Measurements from ENCODE around the gene COL9A1. TPM values are rescaled to one million over a fixed set of nuclear protein-coding genes. Genes with fewer than 3 reads are reported as not detected.

The COL9A1 gene
- total and polyA plus RNA-seq, 2 of the 8 experiments (the other 6 are each of a cell fraction or from before 2014, with no cell fraction given) = 7.9 to 18.1 TPM

- Histone ChIP-seq H3K4ac (replicated peaks; ENCODE audit: insufficient read length, low read depth, low read length) (no peak overlapping the region), H3K79me1 (ENCODE audit: low read depth, low read length) (no peaks in the 10 kb centered on the region), H4K5ac (ENCODE audit: insufficient read length, low read depth, low read length) (no peak overlapping the region), H4K8ac (ENCODE audit: extremely low read depth, insufficient read depth, low read length) (no peak overlapping the region), H2BK5ac (ENCODE audit: low read depth, low read length) (no peak overlapping the region), H3K79me2 (ENCODE audit: control insufficient read depth in 1 of 2, insufficient read depth in 2 of 2, low read length in 2 of 2) (no peaks in the 10 kb centered on the region), H3K36me3 (ENCODE audit: control insufficient read depth in 2 of 4, insufficient read depth in 4 of 4, low read length in 3 of 4) (peaks cover 0 to 3% (median 0%) of the 10 kb centered on the region in 4 experiments; a peak in 1 of 8 replicates), H2AFZ (ENCODE audit: low read length) (no peak overlapping the region), H2BK20ac (ENCODE audit: low read length) (no peak overlapping the region), H4K91ac (replicated peaks; ENCODE audit: insufficient read length, low read length) (no peak overlapping the region), H3K23me2 (ENCODE audit: low read depth, low read length) (no peaks in the 10 kb centered on the region), H3K27ac (ENCODE audit: low read depth, low read length) (no peak overlapping the region), H3K23ac (ENCODE audit: insufficient read length) (no peak overlapping the region), H3K56ac (replicated peaks; ENCODE audit: insufficient read length, low read depth, low read length) (no peak overlapping the region), H3K9ac (replicated peaks in 1 of 4; ENCODE audit: extremely low read depth in 1 of 4, low read depth in 3 of 4, low read length in 3 of 4) (no peak overlapping the region), H3K4me1 (replicated peaks in 1 of 4; ENCODE audit: control insufficient read depth in 3 of 4, insufficient read depth in 4 of 4, low read length in 3 of 4) (no peaks in the 10 kb centered on the region), H2BK15ac (ENCODE audit: low read length) (no peak overlapping the region), H3K4me2 (ENCODE audit: insufficient read depth in 1 of 2, low read depth in 2 of 2, low read length in 2 of 2) (no peak overlapping the region), H3K4me3 (ENCODE audit: extremely low read depth in 1 of 4, insufficient read depth in 2 of 4, low read depth in 3 of 4, low read length in 4 of 4) (no peak overlapping the region), H3K9me3 (ENCODE audit: insufficient read depth in 2 of 2, low read depth in 1 of 2, low read length in 1 of 2) (no peaks in the 10 kb centered on the region), H3K27me3 (replicated peaks in 1 of 4; ENCODE audit: control insufficient read depth in 3 of 4, extremely low read depth in 1 of 4, insufficient read depth in 3 of 4, low read length in 3 of 4) (no peaks in the 10 kb centered on the region), H2BK120ac (replicated peaks; ENCODE audit: low read depth, low read length) (no peak overlapping the region), H2BK12ac (ENCODE audit: low read depth, low read length) (no peak overlapping the region), H4K20me1 (replicated peaks in 1 of 2; ENCODE audit: control insufficient read depth in 1 of 2, insufficient read depth in 2 of 2, low read length in 2 of 2) (no peaks in the 10 kb centered on the region), H3K18ac (ENCODE audit: extremely low read depth, low read length) (no peak overlapping the region), H3K14ac (ENCODE audit: insufficient read length) (no peak overlapping the region), H2AK5ac (ENCODE audit: low read depth, low read length) (no peak overlapping the region)
- WGBS, 2 experiments (ENCODE audit: extremely low coverage in 1 of 2, insufficient coverage in 1 of 2, insufficient read length in 1 of 2, insufficient replicate concordance in 2 of 2, low coverage in 1 of 2, low lambda C conversion rate in 2 of 2, missing lambda C conversion rate in 1 of 2) = 63% methylated on average over 2 of the region's 2 CpGs; no CpG with 5 or more reads in 1 of the 2 experiments
- ChIA-PET CTCF (ENCODE audit: partially characterized antibody) (no interaction called here), POLR2A (ENCODE audit: partially characterized antibody) (no interaction called here)
- DNase-seq (ENCODE audit: low read depth in 1 of 2, low spot score in 2 of 2) = no peak
- FAIRE-seq = no peak
- no peak for TF ChIP-seq RBBP5 (IDR thresholded peaks at IDR 0.05; ENCODE audit: borderline replicate concordance, low read depth, low read length)
- no peak for TF ChIP-seq POLR2A (IDR thresholded peaks at IDR 0.05; ENCODE audit: control extremely low read depth in 1 of 2, low read depth in 2 of 2, low read length in 2 of 2)
- no peak for TF ChIP-seq TBP (IDR thresholded peaks at IDR 0.05; ENCODE audit: low read depth, low read length)
- TF ChIP-seq NRF1 (IDR thresholded peaks at IDR 0.05; ENCODE audit: low read depth, low read length) = no peak
- TF ChIP-seq SP2 (IDR thresholded peaks at IDR 0.05; ENCODE audit: low read length) = no peak
- no peak for TF ChIP-seq RNF2 (IDR thresholded peaks at IDR 0.05; ENCODE audit: borderline replicate concordance, low read depth, low read length, missing control alignments, poor library complexity, severe bottlenecking)
- no peak for TF ChIP-seq YY1 (IDR thresholded peaks at IDR 0.05; ENCODE audit: low read depth, low read length)
- no peak for TF ChIP-seq CHD1 (IDR thresholded peaks at IDR 0.05; ENCODE audit: low read depth, low read length)
- no peak for TF ChIP-seq CBX5 (IDR thresholded peaks at IDR 0.05; ENCODE audit: low read depth, low read length)
- TF ChIP-seq ATF3 (IDR thresholded peaks at IDR 0.05; ENCODE audit: insufficient read depth, low read depth, low read length) = no peak
- no peak for TF ChIP-seq HDAC6 (IDR thresholded peaks at IDR 0.05; ENCODE audit: low read depth, low read length)
- TF ChIP-seq CTBP2 (IDR thresholded peaks at IDR 0.05; ENCODE audit: borderline replicate concordance, insufficient read depth, insufficient read length, low read length) = no peak
- TF ChIP-seq ASH2L (IDR thresholded peaks at IDR 0.05; ENCODE audit: low read length) = no peak
- TF ChIP-seq SP4 (IDR thresholded peaks at IDR 0.05; ENCODE audit: low read length) = no peak
- no peak for TF ChIP-seq RXRA (IDR thresholded peaks at IDR 0.05; ENCODE audit: insufficient read depth, low read depth, low read length)
- no peak for TF ChIP-seq CEBPB (IDR thresholded peaks at IDR 0.05; ENCODE audit: low read depth, low read length)
Measured at GRCh38 chr6:70266142-70266541, 36.7 kb downstream of the COL9A1 start.
